ENCODE results near the gene ZNF592.

DNA sequence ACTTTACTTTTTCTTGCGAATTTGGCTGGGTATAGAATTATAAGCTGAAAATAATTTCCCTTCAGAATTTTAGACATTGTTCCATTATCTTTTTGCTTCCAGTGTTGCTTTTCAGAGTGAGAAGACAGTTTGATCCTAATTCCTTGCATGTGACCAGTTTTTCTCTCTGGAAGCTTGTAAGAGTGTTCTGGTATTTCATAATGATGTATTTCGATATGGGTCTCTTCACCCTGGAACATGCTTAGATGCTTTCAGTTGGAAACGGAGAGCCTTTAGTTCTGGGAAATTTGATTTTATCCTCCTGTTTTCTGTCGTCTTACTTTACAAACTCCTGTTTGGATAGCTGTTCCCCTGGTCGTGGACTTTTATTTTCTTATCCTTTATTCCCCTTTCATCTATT lies 82.6 kb downstream of the ZNF592 start:
- TF ChIP-seq CTCF (CRISPR knock-in tag; IDR thresholded peaks at IDR 0.05), result no peak
- TF ChIP-seq ZNF768 (CRISPR knock-in tag; IDR thresholded peaks at IDR 0.05), result no peak
- TF ChIP-seq, protein P1, sequence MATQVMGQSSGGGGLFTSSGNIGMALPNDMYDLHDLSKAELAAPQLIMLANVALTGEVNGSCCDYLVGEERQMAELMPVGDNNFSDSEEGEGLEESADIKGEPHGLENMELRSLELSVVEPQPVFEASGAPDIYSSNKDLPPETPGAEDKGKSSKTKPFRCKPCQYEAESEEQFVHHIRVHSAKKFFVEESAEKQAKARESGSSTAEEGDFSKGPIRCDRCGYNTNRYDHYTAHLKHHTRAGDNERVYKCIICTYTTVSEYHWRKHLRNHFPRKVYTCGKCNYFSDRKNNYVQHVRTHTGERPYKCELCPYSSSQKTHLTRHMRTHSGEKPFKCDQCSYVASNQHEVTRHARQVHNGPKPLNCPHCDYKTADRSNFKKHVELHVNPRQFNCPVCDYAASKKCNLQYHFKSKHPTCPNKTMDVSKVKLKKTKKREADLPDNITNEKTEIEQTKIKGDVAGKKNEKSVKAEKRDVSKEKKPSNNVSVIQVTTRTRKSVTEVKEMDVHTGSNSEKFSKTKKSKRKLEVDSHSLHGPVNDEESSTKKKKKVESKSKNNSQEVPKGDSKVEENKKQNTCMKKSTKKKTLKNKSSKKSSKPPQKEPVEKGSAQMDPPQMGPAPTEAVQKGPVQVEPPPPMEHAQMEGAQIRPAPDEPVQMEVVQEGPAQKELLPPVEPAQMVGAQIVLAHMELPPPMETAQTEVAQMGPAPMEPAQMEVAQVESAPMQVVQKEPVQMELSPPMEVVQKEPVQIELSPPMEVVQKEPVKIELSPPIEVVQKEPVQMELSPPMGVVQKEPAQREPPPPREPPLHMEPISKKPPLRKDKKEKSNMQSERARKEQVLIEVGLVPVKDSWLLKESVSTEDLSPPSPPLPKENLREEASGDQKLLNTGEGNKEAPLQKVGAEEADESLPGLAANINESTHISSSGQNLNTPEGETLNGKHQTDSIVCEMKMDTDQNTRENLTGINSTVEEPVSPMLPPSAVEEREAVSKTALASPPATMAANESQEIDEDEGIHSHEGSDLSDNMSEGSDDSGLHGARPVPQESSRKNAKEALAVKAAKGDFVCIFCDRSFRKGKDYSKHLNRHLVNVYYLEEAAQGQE (IDR thresholded peaks at IDR 0.05; ENCODE audit: borderline replicate concordance in 1 of 2, low read depth in 1 of 2, low read length in 2 of 2), result no peak
- no peak for TF ChIP-seq CEBPB (IDR thresholded peaks at IDR 0.05; ENCODE audit: borderline replicate concordance, low read depth, low read length)
- TF ChIP-seq POLR2A (IDR thresholded peaks at IDR 0.05; ENCODE audit: insufficient read depth in 1 of 2, low read depth in 2 of 2, low read length in 2 of 2), result no peak
